HG03139 (cell line): ENCODE data around the gene RFX5.

Experiments used
- ATAC-seq: cut with Tn5 transposase; IDR thresholded peaks from one replicate; pipeline ENCODE4 v1.9.1; 2021; ENCODE audit not compliant: unreplicated experiment

Gene RFX5

DNA sequence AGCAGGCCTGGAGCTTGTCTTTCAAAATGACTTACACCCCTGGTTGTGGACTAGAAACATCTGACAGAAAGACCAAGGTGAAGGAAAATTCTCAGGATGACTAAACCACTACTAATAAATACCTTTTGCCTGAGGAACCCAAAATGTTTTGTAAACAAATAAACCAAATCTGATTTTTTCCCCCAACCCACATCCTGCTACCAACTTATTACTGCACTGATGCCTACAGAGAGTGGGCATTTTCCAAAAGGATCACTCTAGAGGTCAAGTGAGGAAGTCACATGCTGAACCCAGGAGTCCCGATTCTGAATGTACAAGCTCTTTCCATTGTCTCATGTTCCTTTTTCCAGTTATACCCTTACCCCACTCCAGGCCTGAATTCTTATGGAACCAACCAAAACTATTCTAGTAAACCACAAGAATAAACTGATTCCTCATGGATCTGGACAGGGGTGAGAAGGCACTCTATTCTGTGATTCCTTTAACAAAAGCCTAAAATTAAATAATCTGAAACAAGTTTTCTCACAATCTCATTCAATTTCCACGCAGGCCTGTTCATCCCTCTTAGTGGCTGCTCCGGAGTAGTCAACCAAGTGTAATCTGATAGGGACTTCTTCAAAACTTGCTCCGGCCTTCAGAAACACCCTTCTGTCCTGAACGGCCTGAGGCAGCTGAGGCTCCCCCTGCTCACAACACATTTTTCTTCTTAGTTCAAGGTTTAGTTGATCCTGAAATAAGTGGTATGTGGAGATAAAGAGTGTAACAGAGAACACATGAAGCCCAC lies 21.2 kb downstream of the RFX5 start:
- ATAC-seq, result no peak

GRCh38 chr1:151325231-151325630 lies 21.8 kb downstream of the RFX5 start:
- no peak for ATAC-seq

DNA sequence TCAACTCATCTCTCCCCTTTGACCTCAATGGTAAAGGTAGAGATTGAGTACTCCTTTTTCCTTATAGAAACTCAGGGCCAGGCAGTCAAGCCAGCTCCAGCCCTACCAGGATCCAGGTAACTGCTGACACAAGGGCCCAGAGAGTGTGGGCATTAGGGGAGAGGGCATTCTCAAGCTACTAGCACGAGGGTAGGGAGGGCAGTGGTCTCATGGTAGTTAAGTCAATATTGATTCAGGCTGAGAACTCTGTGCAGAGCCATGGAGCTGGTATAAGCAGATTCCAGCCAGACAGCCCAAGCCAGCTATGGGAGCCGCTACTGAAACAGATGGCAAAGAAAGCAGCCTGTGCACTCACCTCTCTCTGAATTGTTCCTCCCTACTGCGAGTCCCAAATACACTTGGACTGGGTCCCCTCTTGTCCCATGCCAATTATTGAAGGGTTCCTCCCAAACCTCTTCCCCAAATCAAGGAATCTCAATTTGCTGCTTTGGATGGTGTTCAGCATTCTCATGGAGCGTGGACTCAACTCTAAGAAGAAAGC lies 22.6 kb downstream of the RFX5 start:
- no peak for ATAC-seq

DNA sequence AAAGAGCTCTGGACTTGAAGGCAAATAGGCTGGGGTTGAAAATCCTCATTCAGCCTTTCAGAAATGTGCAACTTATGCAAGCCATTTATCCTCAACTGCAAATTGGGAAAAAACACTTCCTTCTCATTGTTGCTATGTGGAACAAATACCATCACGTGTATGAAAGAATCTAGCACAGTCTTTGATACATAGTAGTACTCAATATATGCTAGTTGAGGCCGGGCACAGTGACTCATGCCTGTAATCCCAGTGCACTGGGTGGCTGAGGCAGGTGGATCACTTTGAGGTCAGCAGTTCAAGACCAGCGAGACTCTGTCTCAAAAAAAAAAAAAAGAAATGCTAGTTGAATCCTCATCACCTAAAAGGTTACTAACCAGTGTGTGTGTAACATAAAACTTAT lies 28.1 kb downstream of the RFX5 start:
- ATAC-seq, result no peak

GRCh38 chr1:151315565-151316235 lies 31.4 kb downstream of the RFX5 start:
- no peak for ATAC-seq

GRCh38 chr1:151314137-151314875 lies 32.7 kb downstream of the RFX5 start:
- no peak for ATAC-seq

GRCh38 chr1:151313501-151313900 lies 33.6 kb downstream of the RFX5 start:
- ATAC-seq, result no peak

GRCh38 chr1:151312826-151313225 lies 34.2 kb downstream of the RFX5 start:
- no peak for ATAC-seq

- ATAC-seq, result no peak
Observed at GRCh38 chr1:151312411-151312810, 34.6 kb downstream of the RFX5 start.

DNA sequence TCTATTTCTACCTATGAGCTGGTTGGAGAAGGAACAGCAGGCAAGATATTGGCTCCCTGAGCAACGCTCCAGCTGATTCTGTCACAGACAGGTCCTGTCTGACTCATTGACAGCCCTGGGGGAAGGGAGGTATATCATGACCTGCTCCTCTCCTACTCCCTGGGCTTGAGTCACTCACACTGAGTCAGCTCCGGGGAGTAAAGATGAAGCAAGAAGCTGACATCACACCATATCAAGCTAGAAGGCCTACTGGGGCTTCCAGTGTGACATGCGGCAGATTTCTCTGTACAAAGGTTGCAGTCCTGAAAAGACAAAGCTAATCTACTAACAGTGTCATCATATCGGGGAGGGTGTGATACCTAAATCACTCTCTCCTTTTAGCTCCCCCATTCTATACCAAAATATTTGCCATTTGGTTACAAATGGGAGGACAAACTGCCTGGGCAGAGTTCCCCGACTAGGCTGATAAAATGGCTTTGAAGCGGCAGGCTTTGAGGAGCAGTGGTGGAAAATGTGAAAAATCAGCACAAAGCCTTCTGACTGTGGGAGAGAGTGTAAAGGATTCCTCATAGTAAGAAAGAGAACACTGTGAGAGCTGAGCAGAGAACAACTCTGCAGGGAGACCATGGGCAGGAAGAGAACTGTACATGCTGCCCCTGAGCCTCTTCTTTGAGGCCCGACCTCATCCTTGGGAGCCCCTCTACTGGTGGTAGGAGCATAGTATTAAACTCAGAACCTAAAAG lies 35.3 kb downstream of the RFX5 start:
- ATAC-seq, result no peak

- ATAC-seq, result no peak
Observed at GRCh38 chr1:151311011-151311410, 36.0 kb downstream of the RFX5 start.

DNA sequence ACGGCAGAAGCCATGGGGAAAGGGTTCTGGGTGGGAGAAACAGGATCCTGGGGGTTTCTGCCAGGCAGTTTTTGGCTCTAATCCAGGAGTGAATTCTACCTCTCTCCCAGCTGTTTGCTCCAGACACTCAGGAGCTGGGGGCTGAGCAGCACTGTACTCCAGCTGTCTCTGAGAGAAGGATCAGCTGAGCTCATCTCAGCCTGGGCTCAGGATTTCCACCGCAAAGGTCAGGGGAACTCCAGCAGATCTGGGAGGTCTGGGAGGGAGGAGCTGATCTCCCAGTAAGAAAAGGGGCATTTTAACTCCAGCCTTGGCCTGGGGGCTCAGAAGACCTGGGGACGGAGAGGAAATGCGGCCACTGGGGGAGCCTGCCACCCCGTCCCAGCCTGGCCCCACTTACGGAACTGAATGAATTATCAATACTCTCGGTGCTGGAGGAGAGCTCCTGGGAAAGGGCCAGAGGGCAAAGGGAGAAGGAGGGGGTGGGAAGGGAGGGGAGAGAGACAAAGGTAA lies 37.2 kb downstream of the RFX5 start:
- ATAC-seq, result no peak

DNA sequence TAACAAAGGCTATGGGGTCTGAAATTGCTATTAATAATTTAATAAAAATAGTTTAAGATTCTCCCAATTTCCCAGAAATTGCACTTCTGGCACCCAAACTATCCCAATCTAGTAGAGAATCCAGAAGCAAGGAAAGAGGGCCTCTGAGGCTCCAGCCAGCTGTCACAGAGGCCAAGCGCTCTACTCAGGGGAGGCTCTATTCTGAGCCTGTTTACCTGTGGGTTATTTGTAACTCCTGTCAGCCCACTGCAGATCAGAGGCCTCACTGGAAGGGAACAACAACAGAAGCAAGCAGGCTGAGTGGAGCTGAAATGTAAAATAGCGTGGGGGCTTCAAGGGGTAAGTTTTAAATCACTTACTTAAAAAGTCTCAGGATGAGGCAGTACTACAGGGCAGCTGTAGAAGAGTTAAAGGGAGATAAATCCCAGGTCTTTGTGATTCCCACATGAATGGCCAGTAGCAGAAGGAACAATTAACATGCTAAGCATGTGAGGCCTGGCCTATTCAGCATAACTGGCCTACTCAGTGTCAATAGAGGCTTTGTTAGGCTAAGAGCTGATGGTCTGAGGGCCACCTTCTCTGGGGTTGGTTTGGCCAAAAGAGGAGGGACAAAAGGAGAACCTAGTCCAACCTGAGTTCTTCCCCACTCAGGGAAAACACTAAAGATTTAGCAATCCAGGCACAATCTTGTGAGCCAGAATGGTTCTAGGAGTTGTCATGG lies 52.1 kb downstream of the RFX5 start:
- no peak for ATAC-seq

GRCh38 chr1:151293093-151293492 lies 54.0 kb downstream of the RFX5 start:
- ATAC-seq, result no peak

DNA sequence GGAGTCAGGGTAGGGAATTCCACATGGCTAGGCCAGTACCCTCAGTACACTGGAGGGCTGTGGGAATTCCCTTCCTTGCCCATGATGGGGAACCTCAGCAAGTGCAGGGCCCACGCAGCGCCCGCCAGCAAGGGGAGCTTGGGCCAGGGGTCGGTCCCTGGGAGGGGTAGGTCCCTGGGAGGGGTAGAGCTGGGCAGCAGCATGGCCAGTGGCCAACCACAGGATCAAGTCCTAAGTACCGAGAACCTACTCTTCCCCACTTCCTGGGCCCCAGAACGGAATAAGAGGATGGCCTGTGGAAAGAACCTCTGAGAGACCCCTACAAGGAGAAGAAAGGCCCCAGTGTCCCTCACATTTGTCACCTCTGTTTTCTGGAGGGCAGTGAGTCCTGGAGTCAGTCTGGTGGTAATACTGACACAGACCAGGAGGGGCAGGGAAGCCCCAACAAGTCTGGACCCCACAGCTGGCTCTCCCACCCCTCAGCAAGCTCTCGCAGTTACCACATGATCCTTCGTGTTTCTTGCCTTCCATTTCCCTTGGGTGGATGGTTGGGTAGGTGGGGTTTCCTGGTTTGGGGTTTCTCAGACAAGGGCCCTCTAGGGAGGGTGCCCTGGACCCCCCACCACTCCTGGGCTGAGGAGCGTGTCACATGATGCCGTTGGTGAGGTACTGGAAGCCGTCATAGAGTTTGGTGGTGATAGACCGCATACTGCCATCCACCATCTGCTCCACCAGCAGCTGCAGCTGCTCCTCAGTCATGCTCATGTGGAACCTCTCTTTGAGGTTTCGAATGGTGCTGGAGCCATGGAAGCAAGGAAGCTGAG lies 54.6 kb downstream of the RFX5 start:
- no peak for ATAC-seq

DNA sequence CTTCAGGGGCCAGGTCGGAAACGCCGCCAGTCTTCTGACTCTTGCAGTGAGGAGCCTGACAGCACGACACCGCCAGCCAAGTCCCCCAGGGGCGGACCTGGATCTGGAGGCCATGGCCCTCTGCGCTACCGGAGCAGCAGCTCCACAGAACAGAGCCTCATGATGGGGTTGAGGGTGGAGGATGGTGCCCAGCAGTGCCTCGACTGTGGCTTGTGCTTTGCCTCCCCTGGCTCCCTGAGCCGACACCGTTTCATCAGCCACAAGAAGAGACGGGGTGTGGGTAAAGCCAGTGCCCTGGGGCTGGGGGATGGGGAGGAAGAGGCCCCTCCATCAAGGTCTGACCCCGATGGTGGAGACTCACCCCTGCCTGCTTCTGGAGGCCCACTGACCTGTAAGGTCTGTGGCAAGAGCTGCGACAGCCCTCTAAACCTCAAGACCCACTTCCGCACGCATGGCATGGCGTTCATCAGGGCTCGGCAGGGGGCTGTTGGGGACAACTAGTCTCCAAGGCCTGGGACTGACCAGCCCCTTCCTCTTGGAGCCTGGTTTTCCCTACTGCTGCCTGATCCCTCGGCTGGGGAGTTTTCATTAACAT lies 56.2 kb downstream of the RFX5 start:
- ATAC-seq, result no peak
